Activated T-helper 2 cell treated with anti-CD3 and anti-CD28 coated beads, Interferon-gamma antibody, Interleukin-2, Interleukin-4, amounts not matched to agents 10 μg/mL and 5 μg/mL and 100 μg/mL, durations not matched to agents 14 hours and 24 hours and 36 hours (primary cell): ENCODE data around the gene SVOPL. TPM values are rescaled to one million over a fixed set of nuclear protein-coding genes. Genes with fewer than 3 reads are reported as not detected.
"Not testable (repeated sequence)": the region's sequence is repeated elsewhere in the genome, so short reads cannot be mapped to it uniquely, and the experiment has no call there.

Experiments used
- DNase-seq: peaks from one replicate; pipeline ENCODE4 v3.0.0; 2021; ENCODE audit warnings: low spot score
- H3K27ac Mint-ChIP-seq: one replicate; pipeline ENCODE4 v1.8.0; 2021; ENCODE audit warnings: mixed read lengths
- H3K27me3 Mint-ChIP-seq: one replicate; pipeline ENCODE4 v1.8.0; 2021; ENCODE audit warnings: low read depth, mixed read lengths
- H3K36me3 Mint-ChIP-seq: one replicate; pipeline ENCODE4 v1.8.0; 2021; ENCODE audit warnings: low read depth, mixed read lengths
- H3K4me1 Mint-ChIP-seq: one replicate; pipeline ENCODE4 v1.8.0; 2021; ENCODE audit warnings: low read depth, mixed read lengths
- H3K4me3 Mint-ChIP-seq: one replicate; pipeline ENCODE4 v1.8.0; 2021; ENCODE audit warnings: low read depth, mild to moderate bottlenecking, moderate library complexity, mixed read lengths
- H3K9me3 Mint-ChIP-seq: one replicate; pipeline ENCODE4 v1.8.0; 2021; ENCODE audit warnings: mixed read lengths
- intact Hi-C: fragments of 100-400 bp; cut with micrococcal nuclease; formaldehyde crosslinking; loops from one replicate; pipeline ENCODE4 v1.15.1; 2023
- total RNA-seq: library from RNA; stranded (reverse); gene quantifications from 2 replicates; pipeline ENCODE4 v1.2.3, GENCODE V29; 2022

The SVOPL gene
- not detected in 2 replicates for total RNA-seq

GRCh38 chr7:138700857-138701536, at the start of gene SVOPL:
TSS of gene SVOPL (minus strand) at chr7:138701362. CDS start at chr7:138679045, 22,317 bp downstream.
- Mint-ChIP-seq H3K4me1 (peaks cover 4% of the 10 kb centered on the region), H3K9me3 (no peaks in the 10 kb centered on the region), H3K27ac (no peak within 1 kb of the TSS), H3K4me3 (no peak within 1 kb of the TSS), H3K36me3 (no peaks in the 10 kb centered on the region), H3K27me3 (no peaks in the 10 kb centered on the region)
- intact Hi-C loops, result no loop called here
- DNase-seq, result no peak

- H3K4me3 Mint-ChIP-seq, result no peak overlapping the region
- intact Hi-C loops, result loop anchor here (5.0 to 10.0 kb wide), 3 partner anchors 62 to 746 kb away; partner anchors contain the start of gene CREB3L2
- H3K27ac Mint-ChIP-seq, result no peak overlapping the region
- DNase-seq, result no peak
- no peaks in the 10 kb centered on the region for H3K36me3 Mint-ChIP-seq
- H3K4me1 Mint-ChIP-seq, result peaks cover 29% of the 10 kb centered on the region
- H3K9me3 Mint-ChIP-seq, result no peaks in the 10 kb centered on the region
- peaks cover 13% of the 10 kb centered on the region for H3K27me3 Mint-ChIP-seq
Measured at GRCh38 chr7:138750473-138750872, 49.3 kb upstream of the SVOPL start.

- DNase-seq, result no peak
- Mint-ChIP-seq H3K4me3 (no peak overlapping the region), H3K9me3 (no peaks in the 10 kb centered on the region), H3K36me3 (no peaks in the 10 kb centered on the region), H3K4me1 (peaks cover 29% of the 10 kb centered on the region), H3K27me3 (peaks cover 13% of the 10 kb centered on the region), H3K27ac (no peak overlapping the region)
- intact Hi-C loops, result loop anchor here (5.0 to 10.0 kb wide), 3 partner anchors 62 to 745 kb away; partner anchors contain the start of gene CREB3L2
Measured at GRCh38 chr7:138749960-138750359, 48.8 kb upstream of the SVOPL start.

- peaks cover 26% of the 10 kb centered on the region for H3K4me1 Mint-ChIP-seq
- intact Hi-C loops, result no loop called here
- peaks cover 13% of the 10 kb centered on the region for H3K27me3 Mint-ChIP-seq
- H3K9me3 Mint-ChIP-seq, result no peaks in the 10 kb centered on the region
- H3K27ac Mint-ChIP-seq, result no peak overlapping the region
- H3K36me3 Mint-ChIP-seq, result no peaks in the 10 kb centered on the region
- no peak overlapping the region for H3K4me3 Mint-ChIP-seq
- no peak for DNase-seq
Measured at GRCh38 chr7:138748666-138749065, 47.5 kb upstream of the SVOPL start.

- Mint-ChIP-seq H3K4me3 (no peak overlapping the region), H3K36me3 (no peaks in the 10 kb centered on the region), H3K27ac (no peak overlapping the region), H3K9me3 (no peaks in the 10 kb centered on the region), H3K4me1 (peaks cover 12% of the 10 kb centered on the region), H3K27me3 (peaks cover 12% of the 10 kb centered on the region)
- intact Hi-C loops, result no loop called here
- DNase-seq, result no peak
Measured at GRCh38 chr7:138746073-138746472, 44.9 kb upstream of the SVOPL start.

GRCh38 chr7:138745189-138745588, 44.0 kb upstream of the SVOPL start:
- no peak overlapping the region for H3K4me3 Mint-ChIP-seq
- H3K9me3 Mint-ChIP-seq, result no peaks in the 10 kb centered on the region
- H3K4me1 Mint-ChIP-seq, result peaks cover 12% of the 10 kb centered on the region
- DNase-seq, result no peak
- no peak overlapping the region for H3K27ac Mint-ChIP-seq
- peaks cover 10% of the 10 kb centered on the region for H3K27me3 Mint-ChIP-seq
- intact Hi-C loops, result no loop called here
- H3K36me3 Mint-ChIP-seq, result no peaks in the 10 kb centered on the region

GRCh38 chr7:138741453-138741735, 40.2 kb upstream of the SVOPL start:
- peaks cover 5% of the 10 kb centered on the region for H3K27me3 Mint-ChIP-seq
- no peak overlapping the region for H3K27ac Mint-ChIP-seq
- no peak for DNase-seq
- H3K9me3 Mint-ChIP-seq, result peaks cover 4% of the 10 kb centered on the region
- H3K4me3 Mint-ChIP-seq, result no peak overlapping the region
- intact Hi-C loops, result no loop called here
- H3K4me1 Mint-ChIP-seq, result peaks cover 4% of the 10 kb centered on the region
- H3K36me3 Mint-ChIP-seq, result no peaks in the 10 kb centered on the region

- Mint-ChIP-seq H3K36me3 (no peaks in the 10 kb centered on the region), H3K4me1 (peaks cover 2% of the 10 kb centered on the region), H3K27me3 (peaks cover 5% of the 10 kb centered on the region), H3K27ac (no peak overlapping the region), H3K4me3 (no peak overlapping the region), H3K9me3 (peaks cover 4% of the 10 kb centered on the region)
- DNase-seq, result no peak
- intact Hi-C loops, result loop anchor here (5.0 to 10.0 kb wide), 2 partner anchors 278 to 835 kb away; partner anchors contain the start of gene TRIM24
Measured at GRCh38 chr7:138739859-138740258, 38.7 kb upstream of the SVOPL start.

GRCh38 chr7:138738551-138739335, 37.6 kb upstream of the SVOPL start:
- intact Hi-C loops, result loop anchor here (1.0 to 10.0 kb wide), 5 partner anchors 128 to 834 kb away; partner anchors contain the start of gene TRIM24
- Mint-ChIP-seq H3K27ac (no peak overlapping the region), H3K9me3 (peaks cover 4% of the 10 kb centered on the region), H3K4me1 (peaks cover 2% of the 10 kb centered on the region), H3K36me3 (no peaks in the 10 kb centered on the region), H3K27me3 (peaks cover 5% of the 10 kb centered on the region), H3K4me3 (no peak overlapping the region)
- DNase-seq, result peak; percentile 69

- H3K9me3 Mint-ChIP-seq, result peaks cover 4% of the 10 kb centered on the region
- intact Hi-C loops, result loop anchor here (1.0 to 10.0 kb wide), 5 partner anchors 128 to 833 kb away; partner anchors contain the start of gene TRIM24
- H3K4me3 Mint-ChIP-seq, result no peak overlapping the region
- peaks cover 5% of the 10 kb centered on the region for H3K27me3 Mint-ChIP-seq
- H3K27ac Mint-ChIP-seq, result no peak overlapping the region
- H3K4me1 Mint-ChIP-seq, result peaks cover 2% of the 10 kb centered on the region
- no peak for DNase-seq
- no peaks in the 10 kb centered on the region for H3K36me3 Mint-ChIP-seq
Measured at GRCh38 chr7:138738114-138738513, 37.0 kb upstream of the SVOPL start.

GRCh38 chr7:138735399-138735798, 34.2 kb upstream of the SVOPL start:
- Mint-ChIP-seq H3K36me3 (no peaks in the 10 kb centered on the region), H3K27ac (no peak overlapping the region), H3K4me1 (peaks cover 5% of the 10 kb centered on the region), H3K9me3 (peaks cover 4% of the 10 kb centered on the region), H3K4me3 (no peak overlapping the region), H3K27me3 (peaks cover 5% of the 10 kb centered on the region)
- DNase-seq, result no peak
- intact Hi-C loops, result loop anchor here (5.0 to 10.0 kb wide), 2 partner anchors 273 to 831 kb away; partner anchors contain the start of gene TRIM24

- not testable (repeated sequence) for DNase-seq, H3K4me3 Mint-ChIP-seq, H3K9me3 Mint-ChIP-seq, H3K4me1 Mint-ChIP-seq, H3K27me3 Mint-ChIP-seq, H3K36me3 Mint-ChIP-seq, H3K27ac Mint-ChIP-seq
- intact Hi-C loops, result loop anchor here (10.0 kb wide), 1 partner anchor 827 kb away; no protein-coding TSS in a partner anchor
Measured at GRCh38 chr7:138731733-138732132, 30.6 kb upstream of the SVOPL start.

- Mint-ChIP-seq H3K9me3 (no peaks in the 10 kb centered on the region), H3K27ac (no peak overlapping the region), H3K4me3 (no peak overlapping the region), H3K27me3 (peaks cover 2% of the 10 kb centered on the region), H3K4me1 (peaks cover 3% of the 10 kb centered on the region), H3K36me3 (no peaks in the 10 kb centered on the region)
- intact Hi-C loops, result no loop called here
- DNase-seq, result no peak
Measured at GRCh38 chr7:138729444-138729843, 28.3 kb upstream of the SVOPL start.
